Lung (tissue), 12 donors: ENCODE results near the gene AFP. TPM values are rescaled to one million over a fixed set of nuclear protein-coding genes. Genes with fewer than 3 reads are reported as not detected.

Experiments
- ATAC-seq: fragments of 200-7000 bp; cut with Tn5 transposase; one replicate; pipeline ENCODE4 v1.9.1; 2020; ENCODE audit warnings: moderate number of reproducible peaks; ENCODE audit not compliant: insufficient read depth, low FRiP score
- DNase-seq, 3 donors: peaks; one replicate each; pipeline ENCODE4 v3.0.0-alpha.2; 2013 to 2017
- H3K27ac ChIP-seq, 2 donors: one replicate each; pipeline ENCODE4 v1.5.1; 2013; ENCODE audit warnings: mild to moderate bottlenecking in 2 of 2, moderate library complexity in 2 of 2, control low read depth in 1 of 2, inconsistent platforms in 1 of 2, low read depth in 1 of 2, low read length in 1 of 2
- H3K27me3 ChIP-seq, 3 donors: one replicate each; pipeline ENCODE4 v1.5.1; 2013; ENCODE audit warnings: low read length in 2 of 3; ENCODE audit not compliant: control insufficient read depth in 3 of 3, insufficient read depth in 3 of 3
- H3K36me3 ChIP-seq, 4 donors: one replicate each; pipeline ENCODE4 v1.5.1; 2013; ENCODE audit warnings: low read length in 4 of 4, mild to moderate bottlenecking in 1 of 4, moderate library complexity in 1 of 4; ENCODE audit not compliant: control insufficient read depth in 4 of 4, insufficient read depth in 4 of 4
- H3K4me1 ChIP-seq, 5 donors: one replicate each; pipeline ENCODE4 v1.5.1; 2013; ENCODE audit warnings: low read length in 5 of 5, mild to moderate bottlenecking in 2 of 5, moderate library complexity in 1 of 5; ENCODE audit not compliant: control insufficient read depth in 5 of 5, insufficient read depth in 5 of 5
- H3K4me3 ChIP-seq: one replicate; pipeline ENCODE4 v1.5.1; 2013; ENCODE audit warnings: mild to moderate bottlenecking, control low read depth, moderate library complexity
- H3K9ac ChIP-seq, 2 donors: one replicate each; pipeline ENCODE4 v1.5.1; 2013; ENCODE audit warnings: low read length in 2 of 2, control low read depth in 1 of 2; ENCODE audit not compliant: insufficient read depth in 1 of 2
- H3K9me3 ChIP-seq, 4 donors: one replicate each; pipeline ENCODE4 v1.5.1; 2013; ENCODE audit warnings: low read length in 3 of 4, mild to moderate bottlenecking in 1 of 4, moderate library complexity in 1 of 4; ENCODE audit not compliant: control insufficient read depth in 4 of 4, insufficient read depth in 3 of 4
- WGBS, 2 donors: extraction: QIAGEN DNeasy Blood & Tissue Kit; methylation state at CpG; one replicate each; pipeline ENCODE4 v1.1.7; 2013; 5-methylcytosine and 5-hydroxymethylcytosine counted together
- polyA plus RNA-seq, 2 donors: library from polyadenylated mRNA; stranded (reverse); fragments of 200-250 nt; gene quantifications; one replicate each; pipeline ENCODE4 v1.2.1, GENCODE V29; 2013
- total RNA-seq, 2 donors: library from RNA; depleted of rRNA in 1 of 2; stranded (reverse); fragments of >200 nt in 1 of 2; gene quantifications; one replicate each; pipeline ENCODE4 v1.2.1, GENCODE V29; 2014 to 2021
- TF ChIP-seq, protein P1 (sequence below): IDR thresholded peaks from 2 replicates; pipeline ENCODE4 v1.5.1; 2012; ENCODE audit warnings: mild to moderate bottlenecking; ENCODE audit errors: control extremely low read depth, extremely low read depth
- donor health status: control.
- donor health status: control.
- donor health status: Bipolar disorder and iron deficiency.
- donor health status: healthy.
- donor health status: DM: yes; HTN: yes; CAD: no.

The AFP gene
- total and polyA plus RNA-seq, 4 donors = 0.11 to 1.3 TPM; not detected in 2

DNA sequence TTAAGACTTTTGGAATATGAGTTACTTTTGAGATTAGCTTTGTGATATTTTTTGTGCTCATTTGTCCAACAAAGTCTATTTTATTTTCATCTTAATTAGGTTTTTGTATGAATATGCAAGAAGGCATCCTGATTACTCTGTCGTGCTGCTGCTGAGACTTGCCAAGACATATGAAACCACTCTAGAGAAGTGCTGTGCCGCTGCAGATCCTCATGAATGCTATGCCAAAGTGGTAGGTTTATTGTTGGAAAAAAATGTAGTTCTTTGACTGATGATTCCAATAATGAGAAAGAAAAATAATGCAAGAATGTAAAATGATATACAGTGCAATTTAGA lies 21.1 kb upstream of the AFP start:
- H3K9ac ChIP-seq = no peak overlapping the region
- no peak overlapping the region for H3K4me3 ChIP-seq
- no peaks in the 10 kb centered on the region for H3K9me3 ChIP-seq
- ATAC-seq = no peak
- no peaks in the 10 kb centered on the region for H3K36me3 ChIP-seq
- WGBS, 2 donors = 75 to 83% methylated on average over 2 of the region's 2 CpGs
- H3K4me1 ChIP-seq = no peaks in the 10 kb centered on the region
- DNase-seq = peak in 1 of 3 donors; percentile 4
- no peak overlapping the region for H3K27ac ChIP-seq
- H3K27me3 ChIP-seq = no peaks in the 10 kb centered on the region
- TF ChIP-seq, protein P1, sequence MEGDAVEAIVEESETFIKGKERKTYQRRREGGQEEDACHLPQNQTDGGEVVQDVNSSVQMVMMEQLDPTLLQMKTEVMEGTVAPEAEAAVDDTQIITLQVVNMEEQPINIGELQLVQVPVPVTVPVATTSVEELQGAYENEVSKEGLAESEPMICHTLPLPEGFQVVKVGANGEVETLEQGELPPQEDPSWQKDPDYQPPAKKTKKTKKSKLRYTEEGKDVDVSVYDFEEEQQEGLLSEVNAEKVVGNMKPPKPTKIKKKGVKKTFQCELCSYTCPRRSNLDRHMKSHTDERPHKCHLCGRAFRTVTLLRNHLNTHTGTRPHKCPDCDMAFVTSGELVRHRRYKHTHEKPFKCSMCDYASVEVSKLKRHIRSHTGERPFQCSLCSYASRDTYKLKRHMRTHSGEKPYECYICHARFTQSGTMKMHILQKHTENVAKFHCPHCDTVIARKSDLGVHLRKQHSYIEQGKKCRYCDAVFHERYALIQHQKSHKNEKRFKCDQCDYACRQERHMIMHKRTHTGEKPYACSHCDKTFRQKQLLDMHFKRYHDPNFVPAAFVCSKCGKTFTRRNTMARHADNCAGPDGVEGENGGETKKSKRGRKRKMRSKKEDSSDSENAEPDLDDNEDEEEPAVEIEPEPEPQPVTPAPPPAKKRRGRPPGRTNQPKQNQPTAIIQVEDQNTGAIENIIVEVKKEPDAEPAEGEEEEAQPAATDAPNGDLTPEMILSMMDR = no peak

DNA sequence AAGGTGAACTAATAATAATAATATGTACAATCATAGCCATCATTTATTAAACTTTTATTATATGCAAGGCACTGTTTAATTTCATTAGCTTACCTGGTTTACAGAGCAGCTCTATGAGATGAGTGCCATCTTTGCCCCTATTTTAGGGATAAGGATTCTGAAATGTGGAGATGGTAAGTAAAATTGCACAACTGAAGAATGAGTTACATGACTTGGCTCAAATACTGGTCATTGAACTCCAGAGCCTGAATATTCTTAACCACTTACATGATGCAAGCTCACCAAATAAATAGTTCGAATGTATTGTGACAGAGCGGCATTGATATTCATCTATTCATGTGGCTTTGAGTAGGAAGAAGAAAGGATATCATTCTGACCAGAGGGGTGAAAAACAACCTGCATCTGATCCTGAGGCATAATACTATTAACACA lies 20.2 kb upstream of the AFP start:
- Histone ChIP-seq H3K9me3 (no peaks in the 10 kb centered on the region), H3K27ac (no peak overlapping the region), H3K36me3 (no peaks in the 10 kb centered on the region), H3K4me1 (no peaks in the 10 kb centered on the region), H3K27me3 (no peaks in the 10 kb centered on the region), H3K4me3 (no peak overlapping the region), H3K9ac (no peak overlapping the region)
- no peak for ATAC-seq
- TF ChIP-seq, protein P1 = no peak
- WGBS, 2 donors = 84 to 100% methylated on average over 2 of the region's 2 CpGs
- DNase-seq = no peak

DNA sequence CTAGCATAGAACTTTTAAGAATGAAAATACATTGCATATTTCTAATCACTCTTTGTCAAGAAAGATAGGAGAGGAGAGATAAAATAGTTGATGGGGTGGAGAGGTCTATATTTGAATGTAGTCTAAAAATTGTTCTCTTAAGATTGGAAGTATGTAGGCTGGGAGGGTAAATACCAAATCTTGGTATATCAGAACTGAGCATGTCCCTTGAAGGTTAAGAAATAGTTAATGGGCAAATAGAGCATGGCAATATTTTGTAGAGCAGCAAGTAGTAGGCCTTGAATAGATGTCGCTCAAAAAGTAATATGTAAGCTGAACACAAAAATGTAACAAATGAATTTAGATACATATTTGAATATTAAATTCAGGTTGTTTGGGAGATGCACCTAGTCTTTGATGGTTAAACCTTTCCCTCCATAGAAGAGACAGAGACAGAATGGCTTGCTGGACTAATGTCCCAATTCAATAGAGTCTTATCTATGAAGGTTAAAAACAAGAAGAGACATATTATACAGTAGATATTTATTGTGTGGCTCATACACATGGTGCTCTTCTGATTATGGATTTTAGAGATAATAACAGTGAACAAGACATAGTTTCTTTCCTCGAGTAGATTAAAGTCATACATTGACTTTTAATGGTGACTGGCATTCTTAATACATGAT lies 19.5 kb upstream of the AFP start:
- Histone ChIP-seq H3K4me1 (no peaks in the 10 kb centered on the region), H3K27me3 (no peaks in the 10 kb centered on the region), H3K9me3 (no peaks in the 10 kb centered on the region), H3K27ac (no peak overlapping the region), H3K36me3 (no peaks in the 10 kb centered on the region), H3K9ac (no peak overlapping the region), H3K4me3 (no peak overlapping the region)
- ATAC-seq (no peak), DNase-seq (no peak)
- WGBS, 2 donors = 86 to 90% methylated on average over 2 of the region's 2 CpGs
- TF ChIP-seq, protein P1 = no peak

DNA sequence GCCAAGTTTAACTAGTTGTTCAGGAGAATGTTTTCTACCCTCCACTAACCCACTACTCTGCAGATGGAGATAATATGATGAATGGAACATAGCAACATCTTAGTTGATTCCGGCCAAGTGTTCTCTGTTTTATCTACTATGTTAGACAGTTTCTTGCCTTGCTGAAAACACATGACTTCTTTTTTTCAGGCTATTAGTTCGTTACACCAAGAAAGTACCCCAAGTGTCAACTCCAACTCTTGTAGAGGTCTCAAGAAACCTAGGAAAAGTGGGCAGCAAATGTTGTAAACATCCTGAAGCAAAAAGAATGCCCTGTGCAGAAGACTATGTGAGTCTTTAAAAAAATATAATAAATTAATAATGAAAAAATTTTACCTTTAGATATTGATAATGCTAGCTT lies 18.7 kb upstream of the AFP start:
- Histone ChIP-seq H3K27me3 (no peaks in the 10 kb centered on the region), H3K36me3 (no peaks in the 10 kb centered on the region), H3K9ac (no peak overlapping the region), H3K4me3 (no peak overlapping the region), H3K27ac (no peak overlapping the region), H3K9me3 (no peaks in the 10 kb centered on the region), H3K4me1 (no peaks in the 10 kb centered on the region)
- ATAC-seq = no peak
- TF ChIP-seq, protein P1 = no peak
- WGBS, 2 donors = 81 to 94% methylated on average over 2 of the region's 2 CpGs
- DNase-seq = no peak
